NOMO-1 treated with dmso at 0.1 percent for 144 hours (cell line): ENCODE measurements around the gene ZNF778.

Source experiments
- DNase-seq: peaks from one replicate; lab custom pipeline; 2025; ENCODE audit not compliant: unreplicated experiment; lab: John Stamatoyannopoulos, UW

The ZNF778 gene

DNA sequence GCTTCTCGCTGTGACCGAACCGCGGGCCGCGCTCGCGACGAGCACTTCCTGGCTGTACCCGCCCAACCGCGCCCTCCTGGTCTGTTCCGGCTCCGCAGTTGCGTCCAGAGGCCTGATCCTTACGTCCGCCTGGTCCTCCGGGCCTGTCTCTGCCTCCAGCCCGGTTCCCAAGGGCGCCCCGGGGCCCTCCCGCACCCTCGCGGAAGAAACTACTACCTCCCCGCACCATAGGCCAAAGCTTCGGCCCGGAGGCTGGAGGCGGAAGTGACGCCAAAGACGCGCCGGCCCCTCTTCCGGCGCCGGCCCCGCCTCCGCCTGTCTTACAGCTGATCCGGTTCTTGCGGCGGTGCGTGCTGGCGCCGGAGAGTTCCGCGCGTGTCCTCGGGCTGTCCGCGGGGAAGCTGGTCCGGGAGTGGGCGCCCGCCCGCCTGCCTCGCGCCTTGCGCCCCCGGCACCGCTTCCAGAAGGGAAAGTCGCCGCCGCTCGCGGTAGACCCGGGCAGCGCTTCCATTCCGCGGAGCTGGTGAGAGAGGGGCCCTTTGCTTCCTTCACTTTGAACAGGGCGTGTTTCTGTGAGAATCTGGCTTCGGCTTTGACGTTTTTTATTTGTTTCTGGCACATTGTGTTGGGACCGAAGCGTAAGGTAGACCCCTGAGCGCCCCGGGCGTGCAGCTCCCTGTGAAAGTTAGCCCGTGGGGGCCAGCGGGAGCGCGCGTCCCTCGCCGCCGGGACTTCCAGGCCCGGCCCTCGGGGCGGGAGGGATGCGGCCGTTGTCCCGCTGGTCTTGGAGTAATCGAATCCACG is at the start of gene ZNF778:
Gene ZNF778, plus strand, starts transcription at position 316 of the 804 bp plus-strand sequence. CDS start 3,425 bp downstream, outside the sequence.
- DNase-seq = peak; percentile 79

DNA sequence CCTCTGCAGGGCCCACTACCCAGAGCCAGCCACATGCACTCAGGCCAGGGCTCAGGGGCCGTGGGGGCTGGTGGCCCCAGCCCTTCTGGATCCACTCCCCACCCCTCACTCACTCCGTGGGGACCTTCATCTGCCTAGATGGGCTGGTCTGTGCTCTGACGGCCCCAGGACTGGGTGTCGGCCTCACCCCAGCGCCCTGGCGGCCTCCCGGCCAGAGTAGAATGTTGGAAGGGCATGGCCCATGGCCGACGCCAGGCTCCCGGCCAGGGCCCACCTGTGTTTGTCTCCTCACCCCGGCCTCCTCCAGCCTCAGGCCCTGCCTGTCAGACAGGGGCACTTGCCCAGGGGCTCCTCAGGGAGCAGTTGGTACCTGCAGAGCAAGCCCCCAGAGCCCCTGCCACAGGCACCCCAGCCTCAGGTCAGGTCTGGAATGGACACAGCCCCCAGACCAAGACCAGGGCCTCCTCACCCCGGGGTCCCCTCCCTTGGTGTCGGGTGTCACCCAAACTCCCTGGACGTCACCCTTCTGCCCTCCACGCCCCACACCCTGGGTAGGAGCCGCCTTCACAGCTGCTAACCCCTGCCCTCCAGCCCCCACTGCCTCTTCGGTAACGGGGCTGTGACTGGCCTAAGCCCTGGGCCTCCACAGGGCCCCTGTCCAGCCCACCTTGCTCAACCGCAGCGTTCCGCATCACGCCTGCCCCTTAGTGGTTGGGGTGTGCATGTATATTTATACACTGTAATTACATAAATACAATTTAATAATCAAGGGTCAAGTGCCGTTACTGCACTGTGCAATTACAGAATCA is 48.9 kb upstream of the ZNF778 start:
- no peak for DNase-seq

DNA sequence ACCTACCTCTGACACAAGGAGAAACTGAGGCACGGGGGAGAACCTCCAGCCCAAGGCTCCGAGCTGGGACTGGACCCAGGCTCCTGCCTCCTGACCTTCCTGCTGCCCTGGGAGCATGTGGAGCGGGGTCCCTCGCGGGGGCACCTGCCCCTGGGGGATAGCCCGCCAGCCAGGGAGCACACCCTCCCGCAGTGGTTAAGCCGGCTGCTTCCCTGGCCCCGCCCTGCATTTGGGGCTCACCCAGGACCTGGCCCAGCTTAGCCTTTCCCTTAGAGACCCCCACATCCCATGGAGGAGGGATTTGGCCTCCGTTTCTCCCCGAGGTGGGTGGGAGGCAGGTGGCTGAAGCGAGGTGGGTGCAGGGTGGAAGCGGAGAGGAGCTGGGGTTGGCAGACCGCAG is 47.7 kb upstream of the ZNF778 start:
- no peak for DNase-seq

DNA sequence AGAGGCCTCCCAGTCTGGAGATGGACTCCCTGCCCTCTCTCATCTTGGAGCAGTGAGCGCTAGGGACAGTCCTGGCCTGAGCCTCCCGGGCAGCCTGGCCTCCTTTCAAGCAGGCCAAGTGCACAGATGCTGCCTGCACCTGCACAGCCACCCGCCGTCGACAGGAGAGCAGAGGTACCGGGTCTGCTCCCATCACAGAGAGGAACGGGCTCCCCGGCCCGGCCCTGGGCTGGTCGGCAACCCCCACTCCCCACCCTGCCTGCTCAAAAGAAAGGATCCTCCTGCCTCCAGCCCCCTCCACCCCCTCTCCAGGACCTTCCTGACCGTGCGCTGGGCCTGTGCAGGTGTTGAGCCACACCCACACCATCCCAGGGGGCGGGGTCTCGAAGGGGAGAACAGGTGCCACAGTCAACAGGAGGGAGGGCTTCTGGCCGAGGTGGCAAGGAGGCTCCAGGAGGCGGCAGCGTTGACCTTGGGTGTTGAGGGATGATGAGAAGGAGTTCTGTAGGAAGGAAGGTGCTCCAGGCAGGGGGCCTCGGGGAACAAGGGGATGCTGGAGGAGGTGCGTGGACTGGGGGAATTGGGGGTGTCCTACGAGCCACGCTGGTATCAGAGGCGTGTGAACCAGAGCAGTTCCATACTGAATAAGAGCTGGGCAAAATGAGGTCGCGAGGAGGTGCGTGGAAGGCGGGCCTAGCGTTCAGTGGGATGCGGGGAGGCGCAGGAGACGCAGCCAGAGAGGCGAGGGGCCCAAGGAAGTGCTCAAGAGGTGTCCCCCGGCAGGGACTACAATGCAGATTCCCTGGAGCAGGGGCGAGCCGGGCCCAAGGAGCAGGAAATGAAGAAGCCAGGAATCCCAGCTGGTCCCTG is 46.9 kb upstream of the ZNF778 start:
- no peak for DNase-seq

DNA sequence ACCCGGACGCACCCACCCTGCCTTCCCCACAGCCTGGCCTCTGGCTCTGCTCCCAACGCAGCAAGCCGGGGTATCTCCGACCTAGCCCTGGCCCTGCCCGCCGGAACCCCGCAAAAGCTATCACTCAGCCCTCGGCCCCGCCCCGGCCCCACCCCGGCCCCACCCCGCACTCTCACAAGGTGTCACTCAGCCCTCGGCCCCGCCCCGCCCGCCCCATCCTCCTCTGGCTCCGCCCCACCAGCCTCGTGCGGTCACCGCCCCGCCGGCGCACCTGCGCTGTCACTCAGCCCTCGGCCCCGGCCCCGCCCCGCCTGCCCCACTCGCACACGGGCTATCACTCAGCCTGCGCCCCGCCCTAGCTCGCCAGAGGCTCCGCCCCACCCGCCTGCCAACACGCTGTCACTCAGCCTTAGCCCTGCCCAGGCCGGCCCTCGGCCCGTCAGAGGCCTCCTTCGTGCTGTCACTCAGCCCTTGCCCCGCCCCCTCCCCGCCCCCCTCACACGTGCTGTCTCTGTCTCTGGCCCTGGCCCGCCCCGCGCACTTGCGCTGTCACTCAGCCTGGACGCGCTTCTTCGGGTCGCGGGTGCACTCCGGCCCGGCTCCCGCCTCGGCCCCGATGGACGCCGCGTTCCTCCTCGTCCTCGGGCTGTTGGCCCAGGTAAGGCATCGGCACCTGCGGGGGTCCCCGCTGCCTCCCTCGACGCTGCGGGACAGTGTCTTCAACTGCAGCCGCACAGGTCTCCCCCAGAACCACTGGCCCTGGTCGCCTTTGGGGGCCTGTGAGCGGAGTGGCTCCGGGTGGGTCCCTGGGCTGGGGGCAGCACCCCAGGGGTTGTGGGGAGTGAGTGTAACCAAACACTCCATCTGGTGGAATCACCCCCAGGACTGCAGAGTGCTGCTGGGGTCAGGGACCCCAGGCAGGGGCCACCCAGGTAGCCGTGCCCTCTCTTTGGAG is 46.0 kb upstream of the ZNF778 start, which contains the start of gene CDH15:
Gene CDH15, plus strand, starts transcription at position 533 of the 955 bp plus-strand sequence. Its CDS starts 84 bp downstream, at position 617.
- peak; percentile 90 for DNase-seq

DNA sequence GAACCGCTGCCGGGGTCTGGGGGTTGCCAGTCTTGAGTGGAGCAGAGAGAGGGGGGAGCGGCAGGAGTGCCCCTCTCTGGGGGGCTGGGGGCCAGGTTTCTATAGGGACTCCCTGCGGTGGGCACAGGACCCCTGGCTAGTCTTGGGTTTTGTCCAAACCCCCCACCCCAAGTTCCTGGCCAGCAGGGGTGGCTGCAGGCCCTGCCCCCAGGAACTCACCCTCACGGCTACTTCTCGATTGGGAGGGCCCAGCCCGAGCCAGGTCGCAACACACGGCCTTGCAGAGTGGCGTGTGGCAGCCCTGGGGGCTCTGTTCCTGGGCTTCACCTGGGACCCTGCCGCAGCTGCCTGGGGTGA is 45.4 kb upstream of the ZNF778 start:
- no peak for DNase-seq

DNA sequence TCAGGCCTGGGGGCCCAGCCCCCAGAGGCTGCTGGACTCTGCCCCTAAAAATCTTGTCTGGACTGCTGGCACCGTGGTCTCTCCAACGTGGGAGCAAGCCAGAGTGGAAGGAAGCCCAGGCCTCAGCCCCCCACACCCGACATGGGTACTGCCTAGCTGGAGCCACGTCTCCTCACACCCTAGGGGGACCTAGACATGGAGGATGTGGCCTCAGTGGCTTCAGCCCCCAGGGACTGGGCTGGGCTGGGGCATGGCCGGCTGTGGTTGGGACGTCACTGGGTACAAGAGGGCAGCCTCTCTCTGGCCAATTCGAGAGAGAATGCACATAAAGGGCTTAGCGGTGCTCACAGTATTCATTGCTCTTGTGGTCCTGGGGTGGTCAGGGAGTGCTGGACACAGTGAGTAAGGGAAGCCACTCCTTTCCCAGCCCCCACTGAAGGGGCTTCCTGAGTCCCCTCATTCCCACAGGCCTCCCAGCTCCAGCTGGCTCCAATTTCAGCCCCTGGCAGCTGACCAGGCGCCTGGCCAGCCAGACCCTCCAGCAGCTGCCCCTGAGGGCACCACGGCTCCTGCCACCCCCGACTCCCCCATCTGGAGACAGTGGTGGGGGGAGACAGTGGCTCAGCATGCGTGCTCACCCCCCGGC is 44.9 kb upstream of the ZNF778 start:
- no peak for DNase-seq

DNA sequence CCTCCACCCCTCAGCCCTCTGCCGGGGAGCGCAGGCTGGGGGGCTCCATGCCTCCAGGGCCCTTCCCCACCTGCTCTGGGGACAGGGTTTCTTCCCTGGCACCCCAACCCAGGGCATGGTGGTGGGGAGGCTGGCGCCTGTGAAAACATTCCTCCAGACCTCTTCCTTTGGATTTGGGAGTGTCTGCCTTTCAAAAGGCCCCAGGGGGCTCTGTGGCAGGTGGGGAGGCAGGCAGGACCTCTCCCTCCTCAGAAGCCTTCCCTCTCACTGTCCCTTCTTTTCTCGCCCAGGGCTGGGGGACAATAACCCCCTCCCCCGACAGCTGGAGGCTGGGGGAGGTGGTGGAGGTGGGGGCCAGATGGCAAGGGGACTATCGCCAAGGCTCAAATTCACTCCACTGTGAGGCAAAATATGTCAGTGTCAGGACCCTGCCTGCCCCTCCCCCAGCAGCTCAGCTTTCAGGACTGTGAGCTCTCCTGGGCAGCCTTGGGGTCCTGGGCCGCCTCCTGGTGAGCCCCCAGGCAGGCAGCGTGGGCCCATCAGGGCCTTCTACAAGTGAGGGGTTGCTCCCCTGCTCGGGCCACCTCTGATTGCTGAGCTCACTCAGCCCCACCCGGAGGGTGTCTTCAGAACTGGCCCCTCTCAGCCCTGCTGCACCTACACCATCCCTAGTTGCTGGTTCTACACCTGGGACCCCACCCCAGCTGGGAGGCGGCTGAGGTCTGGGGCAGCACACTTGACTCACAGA is 44.2 kb upstream of the ZNF778 start:
- DNase-seq = no peak

DNA sequence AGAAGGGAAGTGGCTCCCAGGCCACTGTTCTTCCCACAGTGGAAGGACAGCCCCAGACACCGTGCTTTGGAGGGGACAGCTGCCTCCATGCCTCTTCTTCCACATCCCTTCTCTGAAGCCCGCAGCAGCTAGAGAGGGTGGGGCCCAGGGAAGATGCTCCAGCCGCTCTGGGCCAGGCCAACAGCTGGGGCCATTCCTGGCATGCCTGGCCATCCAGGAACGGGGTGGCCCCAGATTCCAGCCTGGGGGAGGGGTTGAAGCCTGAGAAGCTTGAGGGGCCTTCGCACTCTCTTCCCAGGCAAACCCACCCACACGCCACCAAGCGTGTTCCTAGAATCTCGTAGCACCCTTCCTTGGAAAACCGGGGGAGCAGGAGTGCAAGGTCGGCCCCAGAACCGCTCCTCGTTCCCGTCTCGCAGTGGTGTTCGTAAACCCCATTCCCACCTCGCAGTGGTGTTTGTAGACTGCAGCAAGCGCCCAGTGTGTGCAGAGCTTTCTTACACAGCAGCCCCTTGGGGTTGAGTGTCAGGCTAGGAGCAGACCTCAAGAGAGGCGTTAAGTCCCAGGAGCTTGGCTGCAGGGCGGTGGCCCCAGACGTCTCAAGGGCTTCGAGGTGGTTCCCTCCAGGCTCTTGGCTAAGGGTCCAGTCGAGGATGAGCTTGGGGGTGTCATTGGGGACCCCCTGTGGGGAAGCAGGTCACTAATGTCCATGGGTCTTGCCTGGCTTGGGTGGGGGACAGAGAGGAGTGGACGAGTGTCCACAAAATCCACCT is 43.3 kb upstream of the ZNF778 start:
- DNase-seq = no peak

DNA sequence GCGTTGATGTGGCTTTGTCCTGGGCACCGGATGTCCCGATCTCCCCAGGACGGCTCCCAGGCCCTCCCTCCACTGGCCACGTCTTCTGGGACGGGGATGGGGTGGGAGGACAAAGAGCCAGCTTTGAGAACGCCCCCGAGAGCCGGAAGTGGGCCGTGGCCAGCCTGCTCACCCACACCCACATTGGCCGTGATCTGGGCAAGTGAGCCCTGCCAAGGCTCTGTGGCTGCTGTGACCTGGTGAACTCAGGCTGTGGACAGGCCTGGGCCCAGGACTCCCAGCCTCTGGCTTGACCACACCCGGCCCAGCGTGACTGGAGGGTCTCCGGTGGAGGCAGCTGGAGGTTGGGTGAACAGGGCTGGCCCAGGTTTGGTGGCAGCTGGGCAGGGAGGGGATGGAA is 42.6 kb upstream of the ZNF778 start:
- no peak for DNase-seq

DNA sequence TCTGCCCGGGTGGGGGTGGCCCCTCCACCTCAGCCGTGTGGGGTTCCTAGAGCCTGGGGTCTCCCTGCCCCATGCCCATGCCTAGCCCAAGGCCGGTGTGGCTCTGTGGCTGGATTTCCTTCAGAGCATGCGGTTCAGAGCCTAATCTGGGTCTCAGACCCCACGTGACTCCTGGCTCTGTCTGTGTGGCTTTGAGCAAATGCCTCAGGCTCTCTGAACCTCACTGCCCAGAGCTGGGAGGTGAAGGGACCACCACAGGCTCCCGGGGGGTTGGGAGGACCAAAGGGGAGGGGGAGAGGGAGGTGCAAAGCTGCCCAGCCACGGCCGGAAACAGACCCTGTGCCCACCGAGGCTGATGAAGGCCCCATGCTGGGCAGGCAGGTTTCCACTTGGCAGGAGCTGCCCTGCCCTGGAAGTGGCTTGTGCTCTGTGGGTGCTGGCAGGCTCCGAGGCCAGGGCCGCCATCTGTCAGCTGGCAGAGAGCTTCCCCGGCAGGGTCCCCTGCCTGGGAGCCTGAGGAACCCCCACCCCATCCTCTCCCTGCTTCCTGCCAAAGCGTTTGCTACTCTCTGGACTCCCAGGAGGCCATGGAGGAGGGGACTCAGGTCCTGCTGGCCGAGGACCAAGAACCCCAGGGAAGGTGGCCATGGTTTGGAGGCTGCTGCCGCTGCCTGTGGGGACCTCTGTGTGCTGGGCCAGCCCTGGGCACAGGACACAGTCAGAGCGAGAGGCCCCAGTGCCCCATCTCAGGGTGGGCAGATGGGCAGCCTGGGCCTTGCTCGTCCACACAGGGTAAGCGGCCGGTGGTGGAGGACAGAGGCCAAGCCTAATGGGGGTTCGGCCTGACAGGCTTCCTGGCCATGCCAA is 42.0 kb upstream of the ZNF778 start:
- no peak for DNase-seq

DNA sequence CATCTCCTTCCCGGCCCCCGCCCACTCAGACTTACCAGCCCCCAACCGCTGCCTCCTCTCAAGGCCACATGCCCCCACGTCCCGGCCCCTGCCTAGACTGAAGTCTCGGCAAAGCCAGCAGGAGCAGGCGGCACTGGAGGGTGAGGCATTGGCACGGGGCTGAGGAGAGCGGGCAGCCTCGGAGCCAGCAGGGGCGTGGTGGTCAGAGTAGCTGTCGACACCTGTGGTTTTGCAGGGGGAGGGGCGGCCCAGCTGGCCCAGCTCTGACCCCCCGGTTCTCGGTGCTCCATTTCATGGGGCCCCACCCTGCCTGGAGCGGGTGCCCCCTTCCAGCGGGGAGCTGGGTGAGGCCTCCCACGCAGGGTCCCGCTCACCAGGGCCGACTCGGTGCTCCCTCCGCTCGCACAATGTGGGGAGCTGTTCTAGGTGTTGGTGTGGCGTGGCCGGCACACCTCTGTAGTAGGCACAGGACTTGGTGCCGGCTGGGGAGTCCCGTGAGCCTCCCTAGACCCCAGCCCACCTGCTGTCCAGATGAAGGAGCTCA is 41.3 kb upstream of the ZNF778 start:
- no peak for DNase-seq

DNA sequence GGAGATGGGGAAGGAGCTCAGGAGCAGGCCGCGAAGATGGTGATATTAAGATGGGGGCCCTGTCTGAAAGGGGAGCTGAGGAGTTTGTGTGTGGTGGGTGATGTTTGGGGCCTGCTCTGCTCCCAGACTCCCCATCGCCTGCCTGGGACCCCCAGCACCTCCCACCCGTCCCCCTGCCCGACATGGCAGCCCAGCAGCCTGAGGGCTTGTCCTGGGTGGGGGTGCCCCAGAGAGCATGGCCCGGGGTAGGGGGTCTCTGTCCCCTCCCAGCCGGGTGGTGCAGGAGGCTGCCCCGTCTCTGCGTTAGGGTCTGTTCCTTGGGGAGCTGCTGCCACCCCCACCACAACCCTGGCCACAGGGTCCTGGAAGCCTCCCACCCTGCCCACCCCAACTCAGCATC is 40.8 kb upstream of the ZNF778 start:
- DNase-seq = no peak

DNA sequence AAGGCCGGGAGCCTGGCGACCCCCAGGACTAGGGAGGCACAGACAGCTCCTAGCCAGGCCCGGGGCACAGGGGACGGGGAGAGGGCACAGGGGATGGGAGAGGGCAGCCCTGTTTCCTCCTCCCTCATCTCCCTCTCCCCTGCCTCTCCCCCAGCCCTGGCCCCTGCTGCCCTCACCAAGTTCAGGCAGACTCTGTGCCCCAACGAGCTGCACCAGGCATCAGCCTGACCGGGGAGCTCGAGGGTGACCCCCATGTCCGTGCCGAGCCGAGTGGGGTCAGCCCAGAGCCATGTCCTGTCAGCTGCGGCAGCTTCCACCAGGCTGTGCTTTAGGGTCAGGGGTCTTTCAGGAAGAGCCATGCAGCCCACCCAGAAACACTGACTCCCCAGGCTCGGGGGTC is 40.0 kb upstream of the ZNF778 start:
- DNase-seq = no peak

DNA sequence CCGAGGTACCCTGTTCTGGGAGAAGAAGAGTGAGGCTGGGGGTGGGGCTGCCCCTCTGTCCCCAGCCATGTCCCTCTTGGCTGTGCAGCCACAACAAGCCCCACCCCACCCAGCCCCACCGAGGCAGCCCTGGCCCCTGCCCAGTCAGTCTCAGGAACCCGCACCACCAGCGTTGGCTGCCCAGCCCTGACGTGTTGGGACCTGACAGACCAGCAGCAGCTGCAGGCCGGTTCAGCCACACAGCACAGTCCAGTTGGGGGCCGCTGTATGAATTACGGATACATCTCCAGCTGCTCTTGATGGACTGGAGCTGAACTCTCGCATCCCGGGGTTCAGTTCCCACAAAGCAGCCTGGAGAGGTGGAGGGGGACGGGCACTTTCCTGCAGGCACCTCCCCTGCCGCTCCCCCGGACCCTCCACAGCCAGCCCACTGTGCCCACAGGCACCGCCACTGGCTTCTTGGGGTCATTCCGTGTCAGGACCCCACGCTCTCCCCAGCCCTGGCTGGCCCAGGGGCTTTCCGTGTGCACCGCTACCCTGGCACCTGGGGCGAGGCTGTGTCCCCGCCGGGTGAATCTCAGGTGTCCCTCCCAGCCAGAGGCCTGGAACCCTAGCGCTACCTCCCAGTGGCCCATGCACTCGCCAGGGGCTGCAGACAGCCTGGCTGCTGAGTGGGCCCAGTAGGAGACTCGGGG is 38.9 kb upstream of the ZNF778 start:
- DNase-seq = no peak

DNA sequence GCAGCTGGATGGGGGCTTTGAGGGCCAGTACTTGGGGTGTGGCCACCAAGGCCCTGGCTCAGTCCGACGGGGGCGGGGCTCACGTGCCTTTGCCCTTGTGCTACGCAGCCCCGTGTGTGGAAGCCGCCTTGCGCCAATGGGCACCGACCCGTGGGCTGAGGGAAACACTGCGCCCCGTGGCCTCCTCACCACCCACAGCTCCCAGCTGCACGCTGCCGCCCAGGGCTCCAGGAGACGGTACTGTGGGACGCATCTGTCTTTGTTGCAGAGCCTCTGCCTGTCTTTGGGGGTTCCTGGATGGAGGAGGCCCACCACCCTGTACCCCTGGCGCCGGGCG is 38.4 kb upstream of the ZNF778 start:
- DNase-seq = no peak
